Skin of body (tissue), 2 donors: Measurements from ENCODE around the gene FHIT. TPM values are rescaled to one million over a fixed set of nuclear protein-coding genes. Genes with fewer than 3 reads are reported as not detected.
"Not testable (repeated sequence)": the region's sequence is repeated elsewhere in the genome, so short reads cannot be mapped to it uniquely, and the experiment has no call there.

Experiments
- DNase-seq: peaks from one replicate; lab custom pipeline; 2025; lab: John Stamatoyannopoulos, UW
- total RNA-seq: library from RNA; depleted of rRNA; stranded (reverse); fragments of >200 nt; gene quantifications from one replicate; pipeline ENCODE4 v1.2.3, GENCODE V29; 2014

The FHIT gene
- total RNA-seq, 1 donor from 2014 or later: 8.9 TPM

DNA sequence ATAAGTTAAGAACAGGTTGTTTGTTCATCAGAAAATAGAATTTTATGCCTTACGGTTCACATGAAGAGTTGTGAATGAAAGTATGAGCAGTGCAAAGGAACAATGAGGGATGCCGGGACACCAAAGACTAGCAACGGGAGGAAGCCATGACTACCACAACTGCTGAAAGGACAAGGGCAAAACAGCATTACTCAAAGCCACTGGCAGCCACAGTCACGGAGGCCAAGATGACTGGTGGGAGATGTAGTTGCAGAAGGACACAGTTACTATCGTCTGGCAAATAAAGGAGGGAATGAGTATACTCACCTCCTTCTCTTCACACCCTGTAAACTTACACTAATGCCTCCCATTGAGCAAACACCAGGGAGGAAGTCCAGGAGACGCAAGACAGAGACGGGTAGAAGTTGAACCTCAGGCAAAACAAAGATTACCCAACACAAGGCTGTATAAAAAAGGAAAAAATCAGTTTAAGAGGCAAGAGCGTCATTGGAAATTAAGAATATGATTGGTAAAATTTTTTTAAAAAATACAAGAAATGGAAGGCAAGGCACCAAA lies 675.5 kb downstream of the FHIT start:
- no peak for DNase-seq

DNA sequence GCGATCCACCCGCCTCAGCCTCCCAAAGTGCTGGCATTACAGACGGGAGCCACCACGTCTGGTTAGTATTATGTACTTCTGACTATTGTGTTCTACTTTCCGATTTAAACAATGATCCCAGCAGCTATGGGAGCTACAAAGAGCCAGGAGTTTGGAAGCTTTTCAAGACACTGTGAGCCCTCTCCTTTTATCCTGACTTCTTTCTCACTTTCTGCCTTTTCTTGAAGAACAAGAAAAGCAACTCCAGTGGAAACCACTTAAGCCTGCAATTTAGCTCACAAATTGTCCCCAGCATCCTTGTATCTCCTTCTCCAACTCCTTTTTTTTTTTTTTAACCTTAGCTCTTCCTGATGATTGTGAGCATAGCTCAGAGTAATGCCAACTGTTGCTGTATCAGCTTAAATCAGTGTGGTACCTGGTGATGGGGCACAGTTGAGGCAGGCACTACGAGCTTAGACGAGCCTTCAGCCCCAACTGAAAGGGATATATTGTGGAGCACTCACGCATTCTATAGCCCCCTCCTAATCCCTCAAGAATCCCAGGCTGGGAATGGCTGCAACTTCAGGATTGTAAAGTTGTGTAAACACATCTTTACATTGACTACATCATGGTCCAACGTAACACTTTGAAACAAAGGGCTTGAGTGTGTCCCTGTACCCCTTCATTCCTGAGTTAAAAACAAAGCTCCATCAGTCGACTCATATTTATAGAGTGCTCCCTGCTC lies 677.0 kb downstream of the FHIT start:
- DNase-seq: no peak

DNA sequence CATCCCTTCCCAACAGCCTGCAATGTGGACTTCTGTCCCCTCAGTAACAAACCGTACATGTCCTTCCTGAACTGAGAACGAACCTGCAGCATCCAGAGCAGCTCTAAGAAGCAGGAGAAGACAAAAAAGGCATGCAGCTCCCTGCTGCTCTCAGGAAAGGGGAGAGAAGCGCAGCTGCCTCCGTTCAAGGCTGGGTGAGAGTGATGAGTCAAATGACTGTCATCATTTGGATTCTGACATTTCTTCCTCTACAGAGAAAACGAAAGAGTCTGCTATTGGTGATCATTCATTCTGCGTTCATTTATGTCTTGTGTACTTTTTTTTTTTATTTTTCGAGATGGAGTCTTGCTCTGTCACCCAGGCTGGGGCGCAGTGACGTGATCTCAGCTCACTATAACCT lies 677.8 kb downstream of the FHIT start:
- DNase-seq: no peak

DNA sequence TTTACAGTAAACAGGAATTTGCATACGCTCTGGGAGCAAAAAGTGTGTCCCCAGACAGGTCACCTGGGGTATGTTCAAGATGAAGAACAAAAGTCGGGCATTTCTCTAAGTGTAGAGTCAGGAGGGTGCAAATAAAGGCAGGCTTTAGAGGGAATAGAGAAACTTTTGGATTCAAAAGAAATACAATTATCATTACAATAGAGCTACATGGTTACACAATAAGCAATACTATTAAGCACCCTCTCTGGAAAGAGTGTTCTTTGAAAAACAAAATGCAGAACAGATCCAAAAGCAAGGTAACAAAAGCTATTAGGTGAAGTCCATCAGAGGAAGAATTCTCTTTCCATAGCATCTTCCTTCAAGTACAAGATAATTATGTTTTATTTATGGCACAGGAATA lies 679.7 kb downstream of the FHIT start:
- no peak for DNase-seq

DNA sequence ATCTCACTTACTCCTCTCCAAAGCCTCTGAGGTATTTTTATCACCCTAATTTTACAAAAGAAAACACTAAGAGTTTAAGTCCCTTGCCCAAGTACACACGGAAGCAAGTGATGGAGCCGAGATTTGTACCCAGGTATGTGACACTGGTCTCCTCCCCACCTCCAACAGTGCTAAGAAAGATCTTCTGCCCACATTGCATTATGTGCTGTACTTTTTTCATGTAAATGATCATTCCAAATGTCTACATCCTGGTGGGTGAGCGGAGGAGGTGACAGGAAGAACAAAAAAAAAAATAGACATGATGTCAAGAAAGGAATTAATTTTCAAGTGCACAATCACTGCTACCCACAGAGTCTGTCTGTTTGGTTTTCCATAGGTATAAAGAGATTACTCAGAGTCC lies 694.1 kb downstream of the FHIT start:
- no peak for DNase-seq

DNA sequence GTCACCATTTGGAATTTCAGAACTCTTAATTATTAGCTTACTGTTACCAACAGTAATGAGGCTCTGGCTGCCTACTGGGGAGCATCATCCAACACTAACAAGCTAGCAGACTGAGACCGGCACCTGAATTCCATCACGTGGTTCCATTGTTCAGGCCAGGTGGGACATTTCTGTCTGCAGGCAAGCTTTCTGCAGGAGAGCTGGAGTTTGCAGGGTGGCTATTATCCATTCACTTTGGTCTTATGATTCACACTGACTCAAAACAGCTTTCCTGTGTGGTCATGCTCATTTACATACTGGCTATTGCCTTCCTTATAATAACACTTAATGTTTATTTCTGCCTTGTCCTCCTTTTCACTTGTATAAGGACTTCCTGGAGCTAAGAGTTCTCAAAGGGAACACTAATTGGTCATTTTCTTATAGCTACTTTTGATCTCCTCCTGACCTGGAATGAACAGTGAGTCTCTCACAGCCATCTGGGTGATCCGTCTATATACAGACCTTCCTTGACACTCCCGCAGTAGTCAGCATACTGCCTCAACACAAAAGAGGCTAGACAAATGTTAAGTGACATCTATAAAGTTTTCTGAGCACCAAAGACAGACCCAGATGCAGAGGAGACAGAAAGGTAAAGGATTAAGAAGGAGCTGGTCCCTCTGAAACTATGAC lies 695.4 kb downstream of the FHIT start:
- no peak for DNase-seq

DNA sequence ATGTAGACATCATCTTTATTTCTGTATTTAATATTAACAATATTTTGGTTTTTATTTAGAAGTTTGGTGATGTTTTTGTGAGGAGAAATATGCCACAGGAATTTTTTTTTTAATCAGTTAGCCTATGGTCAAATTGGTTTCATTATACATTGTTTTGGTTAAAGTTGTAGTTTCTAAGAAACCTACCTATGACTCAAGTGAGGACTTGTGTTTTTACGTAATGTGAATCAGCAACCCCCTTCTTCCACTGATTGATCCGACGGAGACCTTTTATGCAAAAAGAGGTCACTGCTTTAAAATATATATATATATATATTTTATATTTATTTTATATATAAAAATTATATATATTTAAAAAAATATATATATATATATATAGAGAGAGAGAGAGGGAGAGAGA lies 698.1 kb downstream of the FHIT start:
- DNase-seq: no peak

DNA sequence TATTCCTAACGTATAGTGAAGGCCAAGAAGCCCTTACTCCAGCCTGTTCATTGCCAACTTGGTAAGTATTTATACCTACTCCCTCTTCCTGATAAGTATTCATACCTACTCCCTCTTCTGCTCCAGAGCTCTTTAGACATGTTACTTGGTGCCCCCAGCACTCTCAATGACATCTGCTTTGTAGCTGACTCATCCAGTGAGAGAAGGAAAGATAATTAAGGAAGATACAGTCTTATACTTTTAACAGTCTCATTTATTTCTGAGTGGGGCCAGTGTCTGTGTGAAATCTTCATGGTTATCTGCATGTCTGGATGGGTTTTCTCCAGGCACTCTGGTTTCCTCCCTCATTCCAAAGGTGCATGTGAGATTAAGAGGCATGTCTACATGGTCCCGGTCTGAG lies 698.7 kb downstream of the FHIT start:
- no peak for DNase-seq

DNA sequence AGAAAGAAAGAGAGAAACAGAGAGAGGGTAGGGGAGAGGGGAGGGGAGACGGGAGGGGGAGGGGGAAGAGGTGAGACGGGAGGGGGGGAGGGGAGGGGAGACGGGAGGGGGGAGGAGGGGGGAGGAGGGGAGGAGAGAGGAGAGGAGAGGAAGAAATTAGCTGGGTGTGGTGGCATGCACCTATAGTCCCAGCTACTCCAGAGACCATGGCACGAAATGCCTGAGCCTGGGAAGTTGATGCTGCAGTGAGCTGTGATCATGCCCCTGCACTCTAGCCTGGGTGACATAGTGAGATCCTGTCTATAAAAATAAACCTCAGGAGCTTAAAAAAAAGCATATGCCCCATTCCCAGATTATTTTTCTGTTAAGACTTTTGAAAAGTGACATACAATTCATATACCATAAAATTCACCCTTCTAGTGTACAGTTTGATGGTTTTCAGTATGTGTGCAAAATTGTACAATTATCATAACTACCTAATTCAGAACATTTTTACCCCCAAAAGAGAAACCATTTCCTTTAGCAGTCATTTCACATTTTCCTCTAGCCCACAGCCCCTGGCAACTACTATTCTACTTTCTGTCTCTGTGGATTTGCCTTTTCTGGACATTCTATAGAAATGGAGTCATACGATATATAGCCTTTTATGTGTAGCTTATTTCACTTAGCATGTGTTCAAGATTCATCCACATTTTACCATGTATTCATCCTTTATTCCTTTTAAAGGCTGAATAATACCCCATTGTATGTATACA lies 699.6 kb downstream of the FHIT start:
- no peak for DNase-seq

DNA sequence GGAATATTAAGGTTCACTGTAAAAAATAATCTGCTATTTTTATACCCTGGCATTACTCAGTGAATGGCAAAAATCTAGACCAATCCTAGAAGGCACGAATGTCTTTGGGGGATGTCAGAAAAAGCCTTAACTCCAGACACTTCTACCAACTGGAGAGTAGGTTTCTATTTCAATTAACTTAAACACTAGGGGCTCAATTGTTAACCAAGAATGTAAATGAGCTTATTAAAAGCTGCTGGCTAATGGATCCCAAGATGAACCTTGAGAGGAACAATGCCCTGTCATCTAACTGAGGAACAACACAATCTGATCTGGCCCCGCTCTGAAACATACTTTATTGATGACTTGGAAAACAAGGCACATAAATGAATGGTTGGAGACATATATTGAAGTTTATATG lies 701.4 kb downstream of the FHIT start:
- DNase-seq: no peak

DNA sequence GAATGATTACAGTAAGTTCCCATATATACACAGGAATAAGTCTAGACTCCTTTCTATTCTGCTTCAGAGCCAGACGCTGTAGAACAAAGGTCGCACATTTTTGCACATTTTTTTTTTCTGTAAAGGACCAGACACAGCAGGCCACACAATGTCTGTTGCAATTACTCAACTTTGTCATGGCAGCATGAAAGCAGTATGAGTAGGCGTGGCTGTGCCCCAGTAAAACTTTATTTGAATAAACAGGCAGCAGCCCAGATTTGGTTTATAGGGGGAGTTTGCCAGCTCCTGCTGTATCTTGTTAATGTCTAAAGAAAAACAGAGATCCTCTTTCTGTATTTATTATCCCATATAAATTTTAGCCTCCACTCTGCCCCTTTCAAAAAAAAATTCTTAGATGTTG lies 708.3 kb downstream of the FHIT start:
- DNase-seq: no peak

DNA sequence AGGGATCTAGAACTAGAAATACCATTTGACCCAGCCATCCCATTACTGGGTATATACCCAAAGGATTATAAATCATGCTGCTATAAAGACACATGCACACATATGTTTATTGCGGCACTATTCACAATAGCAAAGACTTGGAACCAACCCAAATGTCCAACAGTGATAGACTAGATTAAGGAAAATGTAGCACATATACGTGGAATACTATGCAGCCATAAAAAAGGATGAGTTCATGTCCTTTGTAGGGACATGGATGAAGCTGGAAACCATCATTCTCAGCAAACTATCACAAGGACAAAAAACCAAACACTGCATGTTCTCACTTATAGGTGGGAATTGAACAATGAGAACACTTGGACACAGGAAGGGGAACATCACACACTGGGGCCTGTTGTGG lies 711.9 kb downstream of the FHIT start:
- not testable (repeated sequence) for DNase-seq

DNA sequence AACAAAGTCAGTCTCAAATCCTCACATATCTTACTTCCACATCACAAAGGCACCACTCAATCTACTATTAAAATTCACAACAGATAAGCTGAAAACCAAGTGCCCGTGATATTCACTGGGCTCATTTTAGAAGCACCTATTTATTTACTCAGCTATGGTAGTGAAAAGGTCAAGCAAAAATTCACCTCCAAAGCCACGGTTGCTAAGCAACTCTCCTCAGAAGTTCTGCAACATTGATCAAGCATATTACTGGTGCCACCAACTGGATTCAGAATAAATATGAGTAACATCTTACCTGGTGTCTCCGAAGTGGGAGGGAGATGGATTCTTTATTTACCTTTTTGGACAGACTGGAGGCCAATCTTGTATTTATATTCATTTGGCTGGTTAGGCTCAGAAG lies 714.8 kb downstream of the FHIT start:
- DNase-seq: no peak

DNA sequence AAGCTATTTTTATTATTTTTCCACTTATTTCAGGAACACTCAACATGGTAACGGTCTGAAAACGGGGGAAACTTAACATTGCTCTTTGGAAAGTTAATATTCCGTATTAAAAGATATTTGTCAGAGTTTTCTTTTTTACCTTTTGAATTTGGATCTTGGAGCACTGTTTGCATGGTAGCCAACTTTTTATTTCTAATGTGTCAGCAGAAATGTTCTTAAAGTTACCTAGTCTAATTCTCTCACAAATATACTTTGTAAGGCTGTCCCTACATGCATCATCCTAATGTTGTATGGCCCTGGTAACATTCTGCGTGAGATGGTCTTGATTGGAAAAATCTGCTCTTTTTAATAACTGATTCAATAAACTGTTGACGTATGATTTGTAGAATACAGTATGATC lies 719.5 kb downstream of the FHIT start:
- DNase-seq: no peak

DNA sequence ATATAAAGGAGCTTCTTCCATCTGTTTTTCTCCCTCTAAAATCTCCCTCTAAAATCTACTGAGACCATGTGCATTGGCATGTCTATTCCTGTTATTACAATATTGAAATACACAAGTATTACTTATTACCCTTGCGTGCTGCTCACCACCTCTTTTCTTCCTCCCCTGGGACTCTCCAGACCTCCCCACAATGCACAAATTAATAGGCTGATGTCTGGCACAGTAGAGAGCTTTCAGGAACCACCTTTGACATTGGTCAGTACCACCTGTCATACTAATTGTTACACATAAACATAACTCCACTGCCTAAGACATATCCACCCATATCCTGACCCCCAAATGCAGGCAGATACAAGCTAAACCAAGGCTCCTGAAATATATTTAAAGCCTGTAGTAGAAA lies 722.6 kb downstream of the FHIT start:
- DNase-seq: no peak

DNA sequence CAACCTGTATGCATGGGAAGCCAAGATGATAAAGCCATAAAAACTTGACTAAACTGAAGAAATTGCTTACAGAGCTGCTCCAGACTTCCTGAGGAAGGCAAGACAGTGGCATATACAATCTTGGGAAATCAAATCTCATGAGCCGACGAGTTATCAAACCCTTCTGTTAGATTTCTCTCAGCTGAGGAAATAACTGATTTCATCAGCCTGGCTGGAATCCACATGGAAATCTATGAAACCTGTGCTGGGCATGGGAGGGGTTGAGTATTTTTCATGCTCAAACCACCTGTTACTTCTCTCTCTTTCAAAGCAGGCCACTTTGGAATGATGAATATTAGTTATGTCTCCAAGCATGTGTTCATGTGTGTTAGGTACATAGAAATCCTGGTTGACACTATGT lies 727.7 kb downstream of the FHIT start:
- DNase-seq: no peak

DNA sequence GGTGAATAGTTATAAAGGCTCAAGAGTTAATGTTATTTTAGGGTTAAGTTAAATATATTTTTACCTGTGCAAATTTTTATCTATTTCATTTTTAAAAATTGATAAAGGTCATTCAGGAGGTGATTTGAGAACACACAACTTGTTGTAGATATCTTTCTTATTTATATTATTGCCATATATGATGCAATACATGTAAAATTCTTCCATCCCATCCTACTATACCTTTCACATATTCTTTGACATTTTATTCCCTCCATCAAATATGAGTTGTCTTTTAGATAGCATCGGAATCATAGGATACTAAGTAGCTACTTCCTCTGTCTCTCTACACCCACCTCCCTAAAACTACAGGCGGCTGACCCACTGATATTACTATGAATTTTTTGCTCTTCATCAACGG lies 734.1 kb downstream of the FHIT start:
- DNase-seq: no peak

DNA sequence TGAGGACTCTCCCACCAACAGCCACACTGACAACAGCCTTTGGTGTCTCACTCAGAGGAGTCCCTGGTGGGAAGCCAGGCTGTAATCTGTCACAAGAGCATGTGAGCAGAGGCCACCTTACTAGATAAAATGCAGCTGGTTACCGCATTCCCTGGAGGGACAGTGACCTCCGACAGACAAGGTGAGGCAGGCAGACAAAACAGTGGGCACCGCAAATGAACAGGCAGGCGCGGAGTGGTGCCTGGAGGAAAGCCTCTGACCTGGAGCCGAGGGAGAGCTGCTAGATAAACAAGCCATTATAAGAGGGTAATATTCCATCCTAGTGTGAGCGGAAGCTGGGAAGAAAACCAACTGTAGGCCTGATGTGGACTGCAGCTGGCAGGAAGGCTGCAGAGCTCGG lies 736.4 kb downstream of the FHIT start:
- DNase-seq: no peak

DNA sequence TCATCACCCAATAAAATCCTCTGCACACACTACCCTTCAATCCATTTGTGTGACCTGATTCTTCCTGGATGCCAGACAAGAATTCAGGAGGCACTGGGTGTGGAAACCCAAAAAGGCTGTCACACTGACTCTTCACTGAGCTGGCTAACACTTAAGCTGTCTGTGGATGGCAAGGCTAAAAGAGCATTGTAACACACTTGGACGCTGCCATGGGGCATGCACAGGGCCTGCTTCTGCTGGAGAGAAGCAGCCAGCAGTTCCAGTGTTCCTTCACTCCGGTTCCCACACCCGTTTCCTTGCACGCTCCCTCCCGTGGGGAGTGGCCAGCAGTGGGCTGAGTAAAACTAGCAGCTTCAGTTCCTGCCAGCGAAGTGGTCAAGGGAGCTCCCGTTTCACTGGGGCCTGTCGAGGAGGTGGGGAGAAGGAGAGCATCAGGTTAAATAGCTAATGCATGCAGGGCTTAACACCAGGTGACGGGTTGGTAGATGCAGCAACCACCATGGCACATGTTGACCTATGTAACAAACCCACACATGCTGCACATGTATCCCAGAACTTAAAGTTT lies 737.1 kb downstream of the FHIT start:
- DNase-seq: no peak

DNA sequence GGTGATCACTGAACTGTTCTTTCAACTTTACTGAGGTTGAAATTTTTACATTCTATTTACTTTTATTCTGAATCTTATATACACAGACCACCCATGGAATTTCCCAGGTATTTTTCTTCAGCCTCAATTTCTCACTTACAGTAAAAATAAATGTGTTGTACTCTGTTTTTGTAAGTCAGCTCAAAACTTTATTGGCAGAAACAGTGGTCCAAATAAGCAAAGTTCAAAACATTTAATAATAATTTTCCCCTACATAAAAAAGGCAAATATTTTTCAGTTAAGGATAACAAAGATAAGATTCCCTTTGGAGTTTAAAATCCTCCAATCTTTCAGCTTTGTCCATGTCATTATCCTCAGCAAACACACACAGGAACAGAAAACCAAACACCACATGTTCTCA lies 738.0 kb downstream of the FHIT start:
- DNase-seq: no peak

DNA sequence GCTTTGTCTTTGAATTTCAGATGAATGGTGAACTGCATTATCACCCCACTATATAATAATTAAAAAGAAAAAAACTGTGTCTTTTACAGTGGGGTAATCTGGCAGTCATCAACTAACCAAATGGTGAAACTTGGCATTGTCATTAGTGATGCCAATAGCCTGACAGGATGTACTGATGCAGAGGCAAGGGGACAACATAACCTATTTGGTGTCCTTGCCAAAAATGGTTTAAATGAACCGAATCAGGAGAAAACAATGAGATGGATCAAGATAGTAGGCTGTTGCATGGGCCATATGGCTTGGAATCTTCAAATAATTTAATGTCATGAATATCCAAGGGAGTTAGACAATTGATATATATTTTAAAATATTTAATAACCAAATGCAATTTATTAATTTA lies 738.7 kb downstream of the FHIT start:
- DNase-seq: no peak

DNA sequence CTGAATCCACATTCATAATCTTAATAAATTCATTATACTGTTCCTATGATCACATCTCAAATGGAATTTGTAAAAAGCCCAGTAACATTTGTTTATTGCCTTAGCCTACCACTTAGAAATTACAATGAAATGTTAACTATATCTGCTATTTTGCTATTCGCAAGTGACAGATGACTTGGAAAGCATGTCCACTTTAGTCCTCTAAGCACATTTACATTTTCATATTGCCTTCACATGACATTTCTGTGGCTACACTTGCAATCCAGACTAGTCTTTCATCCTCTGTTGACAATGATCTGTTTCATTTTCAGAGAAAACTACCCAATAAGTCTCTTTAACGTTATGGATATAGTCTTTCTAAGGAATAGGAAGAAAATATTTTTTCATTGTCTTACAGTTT lies 741.8 kb downstream of the FHIT start:
- DNase-seq: no peak
